ENCODE results near the gene UPF2.

The UPF2 gene

GRCh38 chr10:12056748-12057147, 14.1 kb upstream of the UPF2 start:
- TF ChIP-seq CTCF (IDR thresholded peaks at IDR 0.05) (no peak), ZFX (IDR thresholded peaks at IDR 0.05; ENCODE audit: borderline replicate concordance) (no peak)
- no peak overlapping the region for H3K27ac ChIP-seq

GRCh38 chr10:12055732-12056131, 13.1 kb upstream of the UPF2 start:
- TF ChIP-seq ZFX (IDR thresholded peaks at IDR 0.05; ENCODE audit: borderline replicate concordance) = no peak
- no peak for TF ChIP-seq CTCF (IDR thresholded peaks at IDR 0.05)
- H3K27ac ChIP-seq = no peak overlapping the region

- H3K27ac ChIP-seq = no peak overlapping the region
- TF ChIP-seq ZFX (IDR thresholded peaks at IDR 0.05; ENCODE audit: borderline replicate concordance) (no peak), CTCF (IDR thresholded peaks at IDR 0.05) (no peak)
Measured at GRCh38 chr10:12051241-12051640, 8.6 kb upstream of the UPF2 start.

GRCh38 chr10:12050528-12050927, 7.9 kb upstream of the UPF2 start:
- no peak for TF ChIP-seq CTCF (IDR thresholded peaks at IDR 0.05)
- no peak for TF ChIP-seq ZFX (IDR thresholded peaks at IDR 0.05; ENCODE audit: borderline replicate concordance)

GRCh38 chr10:12048547-12048946, 5.9 kb upstream of the UPF2 start:
- no peak for TF ChIP-seq CTCF (IDR thresholded peaks at IDR 0.05)
- no peak for TF ChIP-seq ZFX (IDR thresholded peaks at IDR 0.05; ENCODE audit: borderline replicate concordance)
- H3K27ac ChIP-seq = no peak overlapping the region

More at GRCh38 chr10:12050528-12050927, 7.9 kb upstream of the UPF2 start:
- H3K27ac ChIP-seq = no peak overlapping the region

- no peak overlapping the region for H3K27ac ChIP-seq
- TF ChIP-seq ZFX (IDR thresholded peaks at IDR 0.05; ENCODE audit: borderline replicate concordance) (no peak), CTCF (IDR thresholded peaks at IDR 0.05) (no peak)
Measured at GRCh38 chr10:12045596-12045995, 3.0 kb upstream of the UPF2 start.

- H3K27ac ChIP-seq = peak overlapping the region; percentile 90
- no peak for TF ChIP-seq CTCF (IDR thresholded peaks at IDR 0.05)
- TF ChIP-seq ZFX (IDR thresholded peaks at IDR 0.05; ENCODE audit: borderline replicate concordance) = no peak
Measured at GRCh38 chr10:12042409-12042796, 206 bp downstream of the UPF2 start.
